ENCODE data around the gene MAP3K7. TPM values are rescaled to one million over a fixed set of nuclear protein-coding genes. Genes with fewer than 3 reads are reported as not detected.

MAP3K7 gene
- total and polyA plus RNA-seq, 5 donors from 2014 or later: 21.1 to 27.9 (median 24.6) TPM

DNA sequence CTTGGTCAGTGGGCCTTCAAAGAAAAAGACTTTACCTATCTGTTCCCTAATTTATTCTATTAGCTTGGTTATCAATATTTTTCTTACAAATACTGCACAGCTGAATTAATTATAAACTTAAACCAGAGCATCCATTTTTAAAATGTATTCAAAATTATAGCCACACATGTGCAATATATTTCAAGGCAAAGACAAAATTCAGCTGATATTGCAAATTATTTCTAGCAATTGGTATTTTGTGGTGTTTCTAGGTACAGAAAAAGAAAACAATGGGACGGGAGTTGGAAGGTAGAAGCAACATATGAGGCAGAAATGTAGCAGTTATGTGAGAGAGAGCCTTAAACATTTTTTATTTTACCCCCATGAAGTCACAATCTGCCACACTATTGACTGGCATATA lies 64.9 kb downstream of the MAP3K7 start:
- Histone ChIP-seq H3K9me3 (ENCODE audit: control insufficient read depth in 2 of 2, low read length in 2 of 2) (no peaks in the 10 kb centered on the region), H3K27ac (ENCODE audit: insufficient read depth, low read length, poor library complexity, severe bottlenecking) (no peak overlapping the region), H3K36me3 (ENCODE audit: control insufficient read depth, insufficient read depth, low read length) (peaks cover 63% of the 10 kb centered on the region), H3K27me3 (ENCODE audit: control insufficient read depth, insufficient read depth, low read length) (no peaks in the 10 kb centered on the region), H3K4me1 (ENCODE audit: control insufficient read depth, insufficient read depth, low read length, poor library complexity, severe bottlenecking) (no peaks in the 10 kb centered on the region), H3K4me3 (ENCODE audit: low read depth, low read length) (no peak overlapping the region)
- H3K27ac Mint-ChIP-seq: no peak overlapping the region
- DNase-seq (no peak), ATAC-seq (ENCODE audit: low read depth in 2 of 2) (no peak)
- peaks cover 0 to 7% (median under 1%) of the 10 kb centered on the region in 4 donors for H3K4me1 Mint-ChIP-seq
- H3K9me3 Mint-ChIP-seq: no peaks in the 10 kb centered on the region
- H3K36me3 Mint-ChIP-seq: peaks cover 21% of the 10 kb centered on the region
- H3K27me3 Mint-ChIP-seq: no peaks in the 10 kb centered on the region
- H3K4me3 Mint-ChIP-seq: no peak overlapping the region

DNA sequence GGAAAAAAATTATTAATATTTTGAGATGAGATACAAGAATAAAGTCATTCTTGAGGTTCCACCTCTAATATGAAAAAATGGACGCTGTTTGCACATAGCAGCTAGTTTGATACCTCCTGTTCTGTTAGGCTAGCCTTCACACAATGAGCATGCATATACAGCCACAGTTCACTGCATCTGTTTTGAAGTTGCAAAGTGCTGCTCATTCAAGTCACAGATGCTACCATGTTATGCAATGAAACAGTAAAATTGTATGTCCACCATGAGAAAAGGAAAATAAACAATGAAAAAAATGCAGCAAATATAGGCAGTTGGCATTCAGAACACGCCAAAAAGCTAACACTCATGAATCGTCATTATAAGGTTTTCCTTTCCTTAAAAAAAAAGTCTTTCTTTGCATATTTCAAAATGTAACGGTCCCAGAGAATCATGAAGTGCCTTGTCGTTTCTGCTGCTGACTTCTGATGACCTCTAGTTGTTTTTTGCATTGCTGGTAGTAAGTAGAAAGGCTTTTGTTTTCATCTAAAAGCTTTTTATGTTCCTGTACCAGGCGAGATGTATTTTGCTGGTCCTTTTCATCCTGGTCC lies 70.7 kb downstream of the MAP3K7 start:
- Mint-ChIP-seq H3K4me3 (no peak overlapping the region), H3K36me3 (peaks cover 55% of the 10 kb centered on the region), H3K27me3 (no peaks in the 10 kb centered on the region), H3K4me1 (peaks cover 0 to 6% (median 0%) of the 10 kb centered on the region in 4 donors), H3K9me3 (no peaks in the 10 kb centered on the region), H3K27ac (no peak overlapping the region)
- no peaks in the 10 kb centered on the region for H3K4me1 ChIP-seq (ENCODE audit: control insufficient read depth, insufficient read depth, low read length, poor library complexity, severe bottlenecking)
- no peak overlapping the region for H3K4me3 ChIP-seq (ENCODE audit: low read depth, low read length)
- no peak for ATAC-seq (ENCODE audit: low read depth in 2 of 2)
- no peaks in the 10 kb centered on the region for H3K9me3 ChIP-seq (ENCODE audit: control insufficient read depth in 2 of 2, low read length in 2 of 2)
- DNase-seq: no peak
- H3K27ac ChIP-seq (ENCODE audit: insufficient read depth, low read length, poor library complexity, severe bottlenecking): no peak overlapping the region
- H3K36me3 ChIP-seq (ENCODE audit: control insufficient read depth, insufficient read depth, low read length): peaks cover 73% of the 10 kb centered on the region
- no peaks in the 10 kb centered on the region for H3K27me3 ChIP-seq (ENCODE audit: control insufficient read depth, insufficient read depth, low read length)

GRCh38 chr6:90514496-90514895 lies 72.4 kb downstream of the MAP3K7 start:
- H3K36me3 Mint-ChIP-seq: peaks cover 64% of the 10 kb centered on the region
- peak overlapping the region in 1 of 3 donors; percentile 10 for H3K27ac Mint-ChIP-seq
- peaks cover 60% of the 10 kb centered on the region for H3K36me3 ChIP-seq (ENCODE audit: control insufficient read depth, insufficient read depth, low read length)

GRCh38 chr6:90508753-90509152 lies 78.1 kb downstream of the MAP3K7 start:
- Histone ChIP-seq H3K4me1 (ENCODE audit: control insufficient read depth, insufficient read depth, low read length, poor library complexity, severe bottlenecking) (no peaks in the 10 kb centered on the region), H3K27ac (ENCODE audit: insufficient read depth, low read length, poor library complexity, severe bottlenecking) (no peak overlapping the region), H3K9me3 (ENCODE audit: control insufficient read depth in 2 of 2, low read length in 2 of 2) (peaks cover 3 to 11% of the 10 kb centered on the region in 2 experiments), H3K27me3 (ENCODE audit: control insufficient read depth, insufficient read depth, low read length) (no peaks in the 10 kb centered on the region), H3K4me3 (ENCODE audit: low read depth, low read length) (no peak overlapping the region), H3K36me3 (ENCODE audit: control insufficient read depth, insufficient read depth, low read length) (peaks cover 13% of the 10 kb centered on the region)
- no peak overlapping the region for H3K27ac Mint-ChIP-seq
- peaks cover 13% of the 10 kb centered on the region for H3K27me3 Mint-ChIP-seq
- DNase-seq: no peak
- H3K36me3 Mint-ChIP-seq: peaks cover 41% of the 10 kb centered on the region
- no peak overlapping the region for H3K4me3 Mint-ChIP-seq
- ATAC-seq (ENCODE audit: low read depth in 2 of 2): no peak
- peaks cover 0 to 14% (median 4%) of the 10 kb centered on the region in 7 donors for H3K9me3 Mint-ChIP-seq
- H3K4me1 Mint-ChIP-seq: no peaks in the 10 kb centered on the region

More at GRCh38 chr6:90514496-90514895, 72.4 kb downstream of the MAP3K7 start:
- no peak for DNase-seq
- no peak overlapping the region for H3K27ac ChIP-seq (ENCODE audit: insufficient read depth, low read length, poor library complexity, severe bottlenecking)
- Mint-ChIP-seq H3K4me1 (no peaks in the 10 kb centered on the region), H3K4me3 (no peak overlapping the region), H3K9me3 (peaks cover 0 to 1% (median 0%) of the 10 kb centered on the region in 7 donors), H3K27me3 (no peaks in the 10 kb centered on the region)
- ATAC-seq (ENCODE audit: low read depth in 2 of 2): no peak
- H3K9me3 ChIP-seq (ENCODE audit: control insufficient read depth in 2 of 2, low read length in 2 of 2): peaks cover 0 to 1% of the 10 kb centered on the region in 2 experiments
- no peaks in the 10 kb centered on the region for H3K27me3 ChIP-seq (ENCODE audit: control insufficient read depth, insufficient read depth, low read length)
- no peaks in the 10 kb centered on the region for H3K4me1 ChIP-seq (ENCODE audit: control insufficient read depth, insufficient read depth, low read length, poor library complexity, severe bottlenecking)
- H3K4me3 ChIP-seq (ENCODE audit: low read depth, low read length): no peak overlapping the region

- Histone ChIP-seq H3K9me3 (ENCODE audit: control insufficient read depth in 2 of 2, low read length in 2 of 2) (no peaks in the 10 kb centered on the region), H3K4me3 (ENCODE audit: low read depth, low read length) (no peak overlapping the region), H3K4me1 (ENCODE audit: control insufficient read depth, insufficient read depth, low read length, poor library complexity, severe bottlenecking) (no peaks in the 10 kb centered on the region), H3K36me3 (ENCODE audit: control insufficient read depth, insufficient read depth, low read length) (no peaks in the 10 kb centered on the region), H3K27me3 (ENCODE audit: control insufficient read depth, insufficient read depth, low read length) (no peaks in the 10 kb centered on the region), H3K27ac (ENCODE audit: insufficient read depth, low read length, poor library complexity, severe bottlenecking) (no peak overlapping the region)
- DNase-seq: peak in 1 of 3 donors; percentile 26
- H3K9me3 Mint-ChIP-seq: peaks cover 0 to 2% (median 0%) of the 10 kb centered on the region in 7 donors
- H3K4me3 Mint-ChIP-seq: no peak overlapping the region
- no peaks in the 10 kb centered on the region for H3K36me3 Mint-ChIP-seq
- H3K27me3 Mint-ChIP-seq: peaks cover 36% of the 10 kb centered on the region
- H3K4me1 Mint-ChIP-seq: peaks cover 0 to 10% (median 4%) of the 10 kb centered on the region in 4 donors
- peak overlapping the region in 2 of 3 donors; percentile 12 to 37 for H3K27ac Mint-ChIP-seq
- peak in 1 of 2 donors; percentile 28 for ATAC-seq (ENCODE audit: low read depth in 2 of 2)
Observed at GRCh38 chr6:90502866-90503407, 83.9 kb downstream of the MAP3K7 start.

DNA sequence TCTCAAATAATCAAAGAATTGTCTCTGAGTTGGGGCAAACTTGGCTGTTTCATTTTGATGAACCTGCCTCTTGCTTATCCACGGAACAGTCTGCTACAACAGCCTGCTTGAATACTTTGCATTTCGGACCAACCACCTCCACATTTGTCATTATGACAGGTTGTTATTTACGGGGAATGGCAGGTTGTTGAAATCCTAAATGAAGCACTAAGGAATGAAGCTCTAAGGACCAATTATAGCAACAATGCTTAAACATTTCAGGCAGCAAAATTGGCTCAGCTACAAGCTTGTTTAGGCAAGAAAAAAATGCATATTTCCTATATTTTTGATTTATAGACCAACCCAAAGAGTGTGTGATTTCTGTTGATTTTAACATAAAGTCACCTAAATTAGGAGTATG lies 84.5 kb downstream of the MAP3K7 start:
- Mint-ChIP-seq H3K4me3 (no peak overlapping the region), H3K36me3 (no peaks in the 10 kb centered on the region), H3K4me1 (peaks cover 0 to 10% (median 4%) of the 10 kb centered on the region in 4 donors), H3K9me3 (peaks cover 0 to 2% (median 0%) of the 10 kb centered on the region in 7 donors), H3K27ac (no peak overlapping the region), H3K27me3 (peaks cover 36% of the 10 kb centered on the region)
- Histone ChIP-seq H3K4me1 (ENCODE audit: control insufficient read depth, insufficient read depth, low read length, poor library complexity, severe bottlenecking) (no peaks in the 10 kb centered on the region), H3K27ac (ENCODE audit: insufficient read depth, low read length, poor library complexity, severe bottlenecking) (no peak overlapping the region), H3K9me3 (ENCODE audit: control insufficient read depth in 2 of 2, low read length in 2 of 2) (no peaks in the 10 kb centered on the region), H3K4me3 (ENCODE audit: low read depth, low read length) (no peak overlapping the region), H3K27me3 (ENCODE audit: control insufficient read depth, insufficient read depth, low read length) (no peaks in the 10 kb centered on the region), H3K36me3 (ENCODE audit: control insufficient read depth, insufficient read depth, low read length) (no peaks in the 10 kb centered on the region)
- no peak for DNase-seq
- ATAC-seq (ENCODE audit: low read depth in 2 of 2): no peak

DNA sequence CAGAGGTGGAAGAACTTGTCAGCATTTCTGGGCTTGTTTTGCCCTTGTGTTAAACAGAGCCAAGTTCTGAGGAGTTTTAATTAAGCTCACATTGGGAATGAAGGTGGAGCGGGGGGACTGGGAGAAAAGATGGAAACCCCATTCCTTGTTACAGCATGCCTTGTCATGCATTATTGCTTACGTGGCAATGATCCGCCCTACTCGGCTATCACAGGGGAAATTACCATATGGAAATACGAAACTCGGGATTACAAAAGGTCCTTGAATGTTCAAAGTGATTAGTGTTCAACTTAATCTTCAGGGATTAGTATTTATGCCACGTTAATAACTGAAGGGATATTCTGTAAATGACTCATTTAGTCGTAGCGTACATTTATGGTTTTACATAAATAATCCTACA lies 86.4 kb downstream of the MAP3K7 start:
- Mint-ChIP-seq H3K4me3 (no peak overlapping the region), H3K36me3 (no peaks in the 10 kb centered on the region), H3K27ac (no peak overlapping the region), H3K9me3 (peaks cover 0 to 2% (median 0%) of the 10 kb centered on the region in 7 donors), H3K4me1 (peaks cover 0 to 10% (median 4%) of the 10 kb centered on the region in 4 donors), H3K27me3 (peaks cover 41% of the 10 kb centered on the region)
- ATAC-seq (ENCODE audit: low read depth in 2 of 2): no peak
- no peak overlapping the region for H3K27ac ChIP-seq (ENCODE audit: insufficient read depth, low read length, poor library complexity, severe bottlenecking)
- no peaks in the 10 kb centered on the region for H3K4me1 ChIP-seq (ENCODE audit: control insufficient read depth, insufficient read depth, low read length, poor library complexity, severe bottlenecking)
- no peaks in the 10 kb centered on the region for H3K36me3 ChIP-seq (ENCODE audit: control insufficient read depth, insufficient read depth, low read length)
- no peak for DNase-seq
- no peaks in the 10 kb centered on the region for H3K27me3 ChIP-seq (ENCODE audit: control insufficient read depth, insufficient read depth, low read length)
- H3K4me3 ChIP-seq (ENCODE audit: low read depth, low read length): no peak overlapping the region
- no peaks in the 10 kb centered on the region for H3K9me3 ChIP-seq (ENCODE audit: control insufficient read depth in 2 of 2, low read length in 2 of 2)

DNA sequence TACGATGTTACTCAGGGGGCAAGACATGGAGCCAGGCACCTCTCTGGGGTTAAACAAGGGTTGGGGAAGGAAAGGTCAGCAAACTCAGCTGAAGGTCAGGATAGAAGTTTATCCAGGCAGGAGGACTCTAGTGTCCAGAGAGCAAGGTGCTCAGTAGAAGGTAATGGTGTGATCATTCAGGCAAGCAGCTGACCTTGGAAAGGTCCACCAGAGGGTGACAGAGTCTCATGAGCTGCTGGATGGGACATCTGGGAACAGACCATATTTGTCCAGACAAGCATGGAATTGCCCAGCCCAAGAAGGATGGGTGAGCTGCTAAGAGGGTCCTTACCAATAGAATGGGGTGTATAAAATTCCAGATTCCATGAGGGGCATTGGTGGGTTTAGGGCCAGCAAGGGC lies 89.5 kb downstream of the MAP3K7 start:
- Mint-ChIP-seq H3K4me3 (no peak overlapping the region), H3K36me3 (no peaks in the 10 kb centered on the region), H3K27me3 (peaks cover 47% of the 10 kb centered on the region), H3K27ac (no peak overlapping the region), H3K9me3 (peaks cover 0 to 2% (median 0%) of the 10 kb centered on the region in 7 donors), H3K4me1 (peaks cover 0 to 3% (median 0%) of the 10 kb centered on the region in 4 donors)
- ATAC-seq (ENCODE audit: low read depth in 2 of 2) (no peak), DNase-seq (no peak)
- Histone ChIP-seq H3K27ac (ENCODE audit: insufficient read depth, low read length, poor library complexity, severe bottlenecking) (no peak overlapping the region), H3K36me3 (ENCODE audit: control insufficient read depth, insufficient read depth, low read length) (no peaks in the 10 kb centered on the region), H3K4me3 (ENCODE audit: low read depth, low read length) (no peak overlapping the region), H3K27me3 (ENCODE audit: control insufficient read depth, insufficient read depth, low read length) (peaks cover 5% of the 10 kb centered on the region), H3K4me1 (ENCODE audit: control insufficient read depth, insufficient read depth, low read length, poor library complexity, severe bottlenecking) (no peaks in the 10 kb centered on the region), H3K9me3 (ENCODE audit: control insufficient read depth in 2 of 2, low read length in 2 of 2) (no peaks in the 10 kb centered on the region)

Measured in CD4-positive, CD25-positive, alpha-beta regulatory T cell (primary cell).